GM18505 (cell line): ENCODE data around the gene ERRFI1.

Experiments used
- ATAC-seq: cut with Tn5 transposase; IDR thresholded peaks from one replicate; pipeline ENCODE4 v1.9.1; 2021; ENCODE audit not compliant: unreplicated experiment
- POLR2A ChIP-seq: IDR thresholded peaks from 4 replicates; pipeline ENCODE4 v1.6.1; 2011; ENCODE audit warnings: borderline replicate concordance; ENCODE audit not compliant: insufficient read depth, insufficient read length; ENCODE audit errors: extremely low read depth

ERRFI1 gene

DNA sequence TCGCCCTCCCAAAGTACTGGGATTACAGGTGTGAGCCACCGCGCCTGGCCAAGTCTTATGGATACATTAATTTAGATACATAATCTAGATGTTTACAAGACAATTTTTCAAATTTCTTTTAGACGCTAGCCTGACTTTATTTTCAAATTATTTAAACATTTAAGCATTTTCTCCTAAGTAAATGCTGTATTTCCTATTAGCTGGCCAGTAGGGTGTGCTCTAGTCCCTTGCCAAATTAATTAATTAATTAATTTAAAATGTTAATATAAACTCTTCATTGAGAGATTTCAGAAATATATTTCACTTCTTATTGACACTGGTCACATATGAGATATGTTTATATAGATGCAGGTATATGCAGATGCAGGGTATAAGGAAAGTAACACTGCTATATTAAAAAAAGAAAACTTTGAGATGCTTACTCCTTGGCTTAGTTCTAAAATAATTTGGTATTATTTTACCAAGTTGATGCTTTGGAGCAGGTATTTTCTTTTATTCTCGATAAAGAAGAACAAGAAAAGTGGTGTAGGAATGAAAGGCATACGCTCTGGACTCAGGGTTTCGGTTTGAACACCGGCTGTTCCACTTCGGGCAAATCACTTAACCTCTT lies 5.2 kb upstream of the ERRFI1 start:
- TF ChIP-seq POLR2A: no peak
- no peak for ATAC-seq

DNA sequence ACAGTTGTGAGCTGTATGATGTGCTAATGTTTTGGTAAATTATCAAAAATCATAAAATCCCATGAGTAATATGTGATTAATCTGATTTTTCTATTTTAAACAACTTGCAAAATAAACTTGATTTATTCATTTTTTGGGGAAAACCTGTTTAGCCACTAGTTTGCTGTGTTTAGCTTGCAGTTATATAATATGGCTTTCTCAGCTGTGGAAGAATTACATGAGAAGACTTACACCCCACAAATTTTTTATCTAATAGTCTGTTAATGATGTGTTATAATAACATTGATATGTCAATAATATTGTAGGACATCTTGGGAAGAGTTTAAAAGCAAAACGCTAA lies 2.4 kb upstream of the ERRFI1 start:
- no peak for ATAC-seq
- TF ChIP-seq POLR2A: no peak

DNA sequence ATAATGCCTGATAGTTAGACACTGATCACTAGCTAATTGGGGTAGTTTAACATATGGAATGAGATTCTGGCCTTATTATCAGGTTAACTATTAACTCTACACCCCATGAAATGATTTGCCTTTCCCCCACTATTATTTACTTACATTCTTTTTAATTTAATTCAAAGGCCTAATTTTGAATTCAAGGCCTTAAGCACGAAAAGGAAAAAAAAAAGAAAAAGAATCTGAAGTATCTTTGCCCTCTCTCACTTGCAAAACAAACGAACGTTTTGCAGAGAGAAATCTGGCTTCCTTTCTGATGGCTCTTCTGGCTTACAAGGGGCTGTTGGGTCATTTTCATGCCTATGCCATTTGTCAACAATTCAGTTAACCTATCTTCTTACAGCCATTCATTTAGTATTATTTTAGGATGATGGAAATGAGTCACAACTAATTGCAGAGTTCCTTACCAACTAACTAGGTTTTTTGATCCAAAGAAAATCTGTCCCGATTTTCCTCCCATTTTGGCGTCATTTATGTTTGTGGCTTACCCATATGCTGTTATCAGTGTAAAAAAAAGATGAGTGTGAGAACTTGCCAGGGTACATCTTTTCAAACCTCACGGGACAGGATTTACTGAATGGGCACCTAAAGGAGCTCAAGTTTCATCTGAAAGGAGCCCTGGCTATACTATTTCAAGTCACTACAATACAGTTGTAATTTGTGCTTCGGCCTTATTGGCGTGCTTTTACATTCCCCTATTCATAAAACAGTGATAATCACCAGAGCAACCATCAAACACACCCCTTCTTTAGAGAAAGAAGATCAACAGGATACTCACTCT lies 1.9 kb upstream of the ERRFI1 start:
- no peak for TF ChIP-seq POLR2A
- no peak for ATAC-seq

DNA sequence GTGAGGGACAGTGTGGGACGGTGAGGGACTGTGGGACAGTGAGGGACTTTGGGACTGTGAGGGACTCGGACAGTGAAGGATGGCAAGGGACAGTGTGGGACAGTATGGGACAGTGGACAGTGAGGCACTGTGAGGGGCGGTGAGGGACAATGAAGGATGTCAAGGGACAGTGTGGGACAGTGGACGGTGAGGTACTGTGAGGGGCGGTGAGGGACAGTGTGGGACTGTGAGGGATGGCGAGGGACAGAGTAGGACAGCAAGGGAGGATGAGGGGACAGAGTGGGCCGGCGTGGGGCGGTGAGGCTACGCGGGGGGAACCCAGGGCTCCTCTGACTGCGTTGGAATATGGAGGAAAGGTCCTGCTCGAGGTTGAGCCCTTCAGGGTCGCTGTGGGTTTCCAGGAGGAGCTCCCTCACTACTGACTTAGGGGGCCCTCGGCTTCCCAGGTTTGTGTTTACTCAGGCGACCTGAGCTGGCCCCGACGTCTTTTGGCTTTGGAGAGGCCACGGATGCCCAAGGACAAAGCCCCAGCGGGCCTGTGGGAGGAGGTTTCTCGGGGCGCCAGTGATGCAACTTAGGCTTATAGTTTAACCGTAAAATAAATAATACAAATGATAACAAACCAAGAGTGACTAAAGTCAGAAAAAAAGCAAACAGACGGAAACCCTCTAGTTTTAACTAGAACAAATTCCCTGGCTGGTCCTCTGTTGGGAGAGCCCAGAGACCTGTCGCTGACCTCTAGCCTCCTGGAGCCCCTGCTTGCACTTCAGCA lies 1.1 kb upstream of the ERRFI1 start:
- no peak for ATAC-seq
- TF ChIP-seq POLR2A: no peak

DNA sequence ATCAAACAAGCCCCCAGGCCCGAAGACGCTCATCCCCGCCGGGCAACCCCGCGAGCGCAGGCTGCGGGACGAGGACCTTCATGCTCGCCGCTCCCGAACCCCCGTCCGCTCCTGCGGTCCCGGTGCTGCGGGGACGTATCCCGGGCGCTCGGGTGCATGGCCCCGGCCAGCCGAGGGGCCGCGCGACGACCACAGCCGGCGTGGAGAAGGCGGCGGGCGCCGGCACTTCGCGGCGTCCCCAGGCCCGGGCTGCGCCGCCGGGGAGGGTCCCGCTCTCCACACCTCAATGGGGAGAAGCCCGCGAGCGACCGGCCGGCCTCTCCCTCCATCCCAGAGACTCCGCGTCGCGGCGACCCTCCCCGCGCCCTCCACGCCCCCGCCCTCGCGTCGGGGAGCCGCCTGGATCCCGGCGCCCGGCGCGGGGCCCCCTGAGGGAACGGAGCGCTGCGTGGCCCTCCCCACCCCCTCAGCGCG lies 401 bp downstream of the ERRFI1 start:
- ATAC-seq: peak; percentile 28
- TF ChIP-seq POLR2A: no peak

DNA sequence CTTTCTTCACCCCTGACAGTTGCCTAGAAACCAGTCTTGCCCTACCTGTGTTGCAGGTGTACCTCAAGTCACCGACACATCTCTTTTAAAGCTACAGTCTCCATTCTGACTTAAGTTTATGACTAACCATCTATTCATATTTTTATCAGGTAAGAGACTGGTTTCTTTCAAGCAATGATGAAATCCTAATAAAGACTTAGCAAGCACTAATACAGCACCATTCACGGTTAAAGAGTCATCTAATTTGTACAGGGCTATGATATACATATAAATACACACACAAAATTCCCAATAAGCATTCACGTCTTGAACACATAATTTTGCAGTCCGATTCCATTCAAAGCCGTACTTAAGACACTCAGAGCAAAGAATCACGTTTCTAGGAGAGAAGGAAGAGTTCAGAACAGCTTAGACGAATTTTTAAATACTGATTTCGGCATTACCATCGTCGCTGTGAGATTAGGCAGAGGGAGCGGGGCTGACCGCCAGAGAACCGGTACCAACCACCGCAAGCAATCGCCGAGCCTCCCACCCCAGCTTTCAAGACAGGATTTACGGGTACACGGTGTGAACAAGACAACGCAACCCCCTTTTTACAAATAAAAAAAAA lies 943 bp downstream of the ERRFI1 start:
- ATAC-seq: no peak
- no peak for TF ChIP-seq POLR2A

DNA sequence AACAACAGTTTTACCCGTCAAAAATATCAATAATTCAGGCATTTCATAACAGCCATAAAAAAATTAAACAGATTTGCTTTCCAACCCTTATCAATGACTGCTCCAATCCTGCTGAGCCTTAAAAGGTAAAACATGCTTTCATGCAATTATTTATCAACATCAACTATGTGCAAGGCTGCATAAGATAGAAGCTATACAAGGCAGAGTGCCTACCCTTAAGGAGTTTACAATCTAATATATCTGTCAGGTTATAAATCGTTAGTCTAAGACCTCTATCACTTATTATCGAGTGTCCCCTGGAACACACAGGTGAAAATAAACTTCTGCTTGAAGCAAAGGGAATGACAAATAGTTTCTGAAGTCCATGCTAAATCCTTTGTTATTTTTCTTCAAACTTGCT lies 1.8 kb downstream of the ERRFI1 start:
- no peak for ATAC-seq
- no peak for TF ChIP-seq POLR2A

DNA sequence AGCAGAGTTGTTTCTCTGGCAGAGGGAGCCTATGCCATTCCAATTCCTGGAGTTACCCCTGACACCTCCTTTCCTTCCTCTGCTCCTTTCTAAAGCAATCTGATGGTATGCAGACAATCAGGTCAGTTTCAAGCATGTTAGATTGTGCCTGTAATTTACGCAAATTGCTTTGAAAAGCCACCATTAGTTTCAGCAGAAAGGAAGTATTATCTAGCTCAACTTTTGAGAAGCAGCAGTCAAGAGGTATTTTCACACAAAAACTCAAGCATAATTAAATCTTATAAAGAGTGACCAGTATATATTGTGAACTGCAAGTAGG lies 2.2 kb downstream of the ERRFI1 start:
- no peak for ATAC-seq
- no peak for TF ChIP-seq POLR2A

DNA sequence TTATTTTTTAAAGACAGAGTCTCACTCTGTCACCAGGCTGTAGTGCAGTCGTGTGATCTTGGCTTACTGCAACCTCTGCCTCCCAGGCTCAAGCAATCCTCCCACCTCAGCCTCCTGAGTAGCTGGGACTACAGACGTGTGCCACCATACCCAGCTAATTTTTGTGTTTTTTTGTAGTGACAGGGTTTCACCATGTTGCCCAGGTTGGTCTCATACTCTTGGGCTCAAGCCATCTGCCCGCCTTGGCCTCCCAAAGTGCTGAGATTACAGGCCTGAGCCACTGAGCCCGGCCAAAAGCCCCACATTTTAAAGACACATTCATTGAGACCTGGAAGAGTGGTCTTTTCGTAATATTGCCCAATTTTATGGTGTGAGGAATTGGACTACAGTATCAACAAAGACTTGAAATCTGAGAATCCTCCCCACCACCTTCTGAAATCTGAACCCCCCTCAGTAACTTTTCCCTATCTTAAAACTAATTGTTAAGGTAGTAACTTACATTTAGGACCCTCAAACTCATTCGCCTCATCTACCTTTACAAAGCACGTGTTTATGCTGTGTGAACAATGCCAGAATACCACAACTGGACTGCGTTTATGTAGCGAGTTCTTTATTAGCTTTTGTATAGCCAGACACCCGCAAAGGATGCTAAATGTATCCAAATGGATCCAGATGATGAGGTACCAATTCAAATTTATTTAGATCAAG lies 2.7 kb downstream of the ERRFI1 start:
- ATAC-seq: no peak
- TF ChIP-seq POLR2A: no peak

DNA sequence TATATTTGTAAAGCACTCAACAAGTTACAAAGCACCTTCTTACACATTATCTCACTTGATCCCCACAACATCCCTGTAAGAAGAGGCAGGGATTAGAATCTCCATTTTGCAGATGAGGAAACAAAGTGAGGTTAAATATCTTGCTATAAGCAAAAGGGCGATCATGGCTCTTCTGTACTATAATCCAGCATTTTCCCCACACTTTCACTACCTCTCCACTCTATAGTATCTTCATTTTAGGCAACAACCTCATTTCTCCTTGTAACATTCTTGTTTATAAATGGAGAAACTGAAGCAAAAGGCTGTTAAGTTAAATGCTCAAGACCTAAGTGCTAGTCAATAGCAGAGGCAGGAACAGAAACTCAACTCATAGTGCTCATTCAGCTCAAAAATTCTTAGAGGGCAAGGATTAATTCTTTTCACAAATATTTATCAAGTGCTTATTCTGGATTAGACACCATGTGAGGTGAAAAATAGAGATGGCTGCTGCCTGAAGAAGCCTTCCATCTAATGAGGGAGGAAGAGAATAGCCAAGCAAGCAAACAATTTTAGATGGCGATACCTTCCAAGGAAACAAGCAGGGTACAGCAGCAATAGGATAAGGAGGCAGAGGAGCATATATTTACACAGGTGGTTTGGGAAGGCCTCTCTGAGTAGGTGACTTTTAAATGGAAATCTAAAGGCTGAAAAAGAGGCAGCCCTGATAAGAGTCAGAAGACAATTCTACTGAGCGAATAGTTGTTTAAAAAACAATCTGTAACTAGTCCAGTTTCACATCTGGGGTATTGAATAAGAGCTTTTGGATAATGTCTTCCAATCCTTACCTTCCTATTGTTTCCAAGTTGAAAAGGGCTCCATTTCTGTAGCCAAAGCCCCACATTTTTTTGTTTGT lies 3.5 kb downstream of the ERRFI1 start:
- no peak for TF ChIP-seq POLR2A

DNA sequence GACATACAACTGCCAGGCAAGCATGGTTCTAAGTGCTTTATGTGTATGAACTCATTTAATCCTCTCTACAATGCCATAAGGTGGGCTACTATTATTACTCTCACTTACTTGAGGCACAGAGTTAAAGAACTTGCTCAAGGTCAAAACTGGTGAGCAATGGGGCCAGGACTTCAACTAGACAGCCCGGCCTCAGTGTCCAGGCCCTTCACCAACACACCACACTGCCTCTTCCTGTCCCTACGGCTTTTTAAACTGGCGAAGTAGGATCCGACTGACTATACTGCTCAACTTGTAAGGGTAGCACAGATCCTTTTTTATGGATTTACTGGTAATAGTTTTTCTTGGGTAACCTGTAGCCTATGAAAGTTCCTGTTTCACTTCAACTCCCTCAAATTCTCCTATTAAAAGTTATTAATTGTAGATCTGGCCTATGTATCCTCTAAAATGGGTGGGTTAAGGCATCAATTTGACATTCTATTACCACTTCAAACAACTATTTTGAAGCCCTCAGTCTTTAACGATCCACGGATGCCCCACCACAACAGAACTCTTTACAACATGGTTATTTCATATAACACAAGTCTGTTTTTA lies 4.3 kb downstream of the ERRFI1 start:
- no peak for ATAC-seq

More for the DNA sequence above, 3.5 kb downstream of the ERRFI1 start:
- no peak for ATAC-seq

DNA sequence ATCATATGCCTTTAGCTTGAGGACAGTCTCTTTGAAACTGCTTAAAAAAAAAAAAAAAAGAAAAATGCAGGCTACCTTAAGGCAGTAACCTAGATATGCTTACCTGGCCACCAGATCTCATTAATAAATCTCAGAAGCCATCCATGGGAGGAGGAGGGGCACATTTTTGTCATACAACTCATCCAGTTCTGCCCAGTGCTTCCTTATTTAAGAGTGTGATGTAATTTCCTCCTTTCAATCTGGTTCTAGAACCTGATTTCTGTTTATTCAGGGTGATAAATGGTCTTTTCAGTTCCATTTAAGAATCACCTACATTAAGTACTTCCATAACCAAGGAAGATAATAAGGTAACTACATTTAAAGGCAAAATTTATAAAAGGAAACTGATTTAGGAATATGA lies 6.1 kb downstream of the ERRFI1 start:
- no peak for ATAC-seq
- TF ChIP-seq POLR2A: no peak

More for the DNA sequence above, 4.3 kb downstream of the ERRFI1 start:
- TF ChIP-seq POLR2A: no peak
